HepG2 (cell line): Measurements from ENCODE around the gene EFL1. TPM values are rescaled to one million over a fixed set of nuclear protein-coding genes. Genes with fewer than 3 reads are reported as not detected.
"Not testable (repeated sequence)": the region's sequence is repeated elsewhere in the genome, so short reads cannot be mapped to it uniquely, and the experiment has no call there.

Source experiments
- ATAC-seq: fragments of 200-7000 bp; cut with Tn5 transposase; 3 replicates; pipeline ENCODE4 v1.9.1; 2020; ENCODE audit warnings: mild to moderate bottlenecking, moderate library complexity
- BruUV-seq: library from RNA; stranded (reverse); fragments of 400-500 nt; replicated peaks from 2 replicates; lab custom pipeline; 2021; lab: Mats Ljungman, UMichigan
- CTCF ChIA-PET: fragments of 300-600 bp; formaldehyde crosslinking; extraction: SDS; loops from one replicate; lab custom pipeline; 2021; ENCODE audit warnings: low total read pairs, inconsistent platforms, low intra/inter-chr PET ratio; lab: Yijun Ruan, JAX
- POLR2A ChIA-PET: fragments of 350-600 bp; sonication (Branson Sonifier 250); formaldehyde crosslinking; loops from one replicate; lab custom pipeline; 2020; ENCODE audit warnings: antibody characterized with exemption, inconsistent platforms; lab: Yijun Ruan, JAX
- DNase-seq: peaks from one replicate; pipeline ENCODE4 v3.0.0-alpha.2; 2015; ENCODE audit warnings: low spot score
- FAIRE-seq: peaks from 3 replicates; lab custom pipeline; 2011; peaks lifted over from hg19 to GRCh38; lab: Jason Lieb, UNC
- H2AFZ ChIP-seq: one replicate; pipeline ENCODE4 v1.6.1; 2011; ENCODE audit warnings: low read length, inconsistent platforms
- H3K27ac ChIP-seq: fragments of 300-600 bp; 3 replicates; pipeline ENCODE4 v1.8.0; 2011; ENCODE audit warnings: mixed run types, mild to moderate bottlenecking, mixed read lengths, low read length, inconsistent platforms; ENCODE audit not compliant: insufficient read depth; ENCODE audit errors: extremely low read length
- H3K27me3 ChIP-seq, 2 experiments: fragments of 200-600 bp in 1 of 2; 2 replicates in 1 of 2; 3 replicates in 1 of 2; pipeline versions ENCODE4 v1.6.0 to v1.8.0; 2011; ENCODE audit warnings: low read length in 2 of 2, mild to moderate bottlenecking in 2 of 2, moderate library complexity in 2 of 2, inconsistent platforms in 1 of 2; ENCODE audit not compliant: insufficient read depth in 2 of 2, control insufficient read depth in 1 of 2
- H3K36me3 ChIP-seq, 2 experiments: fragments of 200-600 bp in 1 of 2; replicated peaks in 1 of 2; 2 replicates in 1 of 2; 3 replicates in 1 of 2; pipeline versions ENCODE4 v1.5.1 to v1.8.0; 2011; ENCODE audit warnings: low read length in 2 of 2, inconsistent platforms in 1 of 2; ENCODE audit not compliant: insufficient read depth in 2 of 2, control insufficient read depth in 1 of 2
- H3K4me1 ChIP-seq: 2 replicates; pipeline ENCODE4 v1.5.1; 2012; ENCODE audit warnings: low read length, inconsistent platforms; ENCODE audit not compliant: insufficient read depth
- H3K4me2 ChIP-seq: 2 replicates; pipeline ENCODE4 v1.6.0; 2011; ENCODE audit warnings: low read depth, low read length, inconsistent platforms
- H3K4me3 ChIP-seq, 3 experiments: fragments of 200-600 bp in 1 of 3; sonication (generic), shearing (Covaris generic) in 1 of 3; replicated peaks in 1 of 3; 2 replicates each; pipeline ENCODE4 v1.5.1; 2011 to 2016; ENCODE audit warnings: low read length in 3 of 3, inconsistent platforms in 2 of 3, low read depth in 2 of 3, mild to moderate bottlenecking in 2 of 3, control low read depth in 1 of 3, mixed read lengths in 1 of 3; ENCODE audit not compliant: insufficient read depth in 1 of 3
- H3K79me2 ChIP-seq: one replicate; pipeline ENCODE4 v1.6.1; 2011; ENCODE audit warnings: low read length, inconsistent platforms; ENCODE audit not compliant: insufficient read depth
- H3K9ac ChIP-seq: 2 replicates; pipeline ENCODE4 v1.6.0; 2011; ENCODE audit warnings: mild to moderate bottlenecking, low read depth, low read length, inconsistent platforms; ENCODE audit not compliant: insufficient read depth
- H3K9me3 ChIP-seq: 2 replicates; pipeline ENCODE4 v1.5.1; 2012; ENCODE audit warnings: mild to moderate bottlenecking, low read length
- H4K20me1 ChIP-seq: 2 replicates; pipeline ENCODE4 v1.6.0; 2011; ENCODE audit warnings: inconsistent platforms, mild to moderate bottlenecking, low read length, moderate library complexity; ENCODE audit not compliant: insufficient read depth
- WGBS: methylation state at CpG from one replicate; pipeline ENCODE4 v1.1.6; 2017; ENCODE audit warnings: low lambda C conversion rate; 5-methylcytosine and 5-hydroxymethylcytosine counted together
- in situ Hi-C: cut with HindIII; loops from 2 replicates; pipeline ENCODE4 v1.10.0; 2017; ENCODE audit warnings: low pct_unique_long_range_greater_than_20kb; ENCODE audit not compliant: extremely low pct_ligation_motif_present
- intact Hi-C: fragments of 100-400 bp; cut with micrococcal nuclease; formaldehyde crosslinking; loops from one replicate; pipeline ENCODE4 v1.10.0; 2022; ENCODE audit not compliant: unreplicated experiment
- polyA plus RNA-seq, 8 experiments: library from polyadenylated mRNA; depleted of rRNA in 3 of 8; stranded (reverse) in 7 of 8; unstranded in 1 of 8; fragments of >200 nt; fragmentation: Illumina TruSeq in 4 of 8; extraction: Trizol in 4 of 8; gene quantifications; 2 replicates each; pipeline versions ENCODE4 v1.2.1 to v1.2.3, GENCODE V29; 2011 to 2016; ENCODE audit warnings: low read depth in 4 of 8, missing spikeins in 1 of 8, mixed read lengths in 1 of 8; ENCODE audit not compliant: insufficient read depth in 1 of 8
- total RNA-seq, 5 experiments: library from RNA; depleted of rRNA; stranded (reverse); fragments of >200 nt; fragmentation: Illumina TruSeq; extraction: Trizol; gene quantifications; 2 replicates each; pipeline ENCODE4 v1.2.3, GENCODE V29; 2016; ENCODE audit warnings: low read depth in 1 of 5

Gene EFL1
- total and polyA plus RNA-seq, 2 of the 13 experiments (the other 11 are each of a cell fraction or from before 2014, with no cell fraction given) = 6.4 to 12.0 TPM

- H3K36me3 ChIP-seq, H2AFZ ChIP-seq, H3K79me2 ChIP-seq, BruUV-seq, intact Hi-C loops, H3K4me3 ChIP-seq, DNase-seq, H3K27me3 ChIP-seq, H4K20me1 ChIP-seq, H3K4me2 ChIP-seq, in situ Hi-C loops, POLR2A ChIA-PET, H3K9ac ChIP-seq, ATAC-seq, H3K27ac ChIP-seq, H3K4me1 ChIP-seq, FAIRE-seq, CTCF ChIA-PET, H3K9me3 ChIP-seq: not testable (repeated sequence)
- WGBS = 94% methylated on average over 5 of the region's 5 CpGs
Observed at GRCh38 chr15:82245956-82246355, 16.6 kb downstream of the EFL1 start.

- BruUV-seq, FAIRE-seq: not testable (repeated sequence)
Observed at GRCh38 chr15:82243644-82244043, 18.9 kb downstream of the EFL1 start.

GRCh38 chr15:82241836-82242499, 20.6 kb downstream of the EFL1 start:
- CTCF ChIA-PET, FAIRE-seq, BruUV-seq, H3K4me2 ChIP-seq, H3K9ac ChIP-seq, H3K9me3 ChIP-seq, intact Hi-C loops, DNase-seq, H3K36me3 ChIP-seq, H3K4me1 ChIP-seq, H3K27ac ChIP-seq, POLR2A ChIA-PET, ATAC-seq, in situ Hi-C loops, H3K4me3 ChIP-seq, H4K20me1 ChIP-seq, H2AFZ ChIP-seq, H3K79me2 ChIP-seq, H3K27me3 ChIP-seq: not testable (repeated sequence)
- WGBS = 92% methylated on average over 1 of the region's 1 CpG

More at GRCh38 chr15:82243644-82244043, 18.9 kb downstream of the EFL1 start:
- DNase-seq, POLR2A ChIA-PET, H3K9me3 ChIP-seq, ATAC-seq, in situ Hi-C loops, CTCF ChIA-PET, H3K27me3 ChIP-seq, H3K79me2 ChIP-seq, H3K36me3 ChIP-seq, H3K4me2 ChIP-seq, H3K4me1 ChIP-seq, H3K9ac ChIP-seq, intact Hi-C loops, H4K20me1 ChIP-seq, H2AFZ ChIP-seq, H3K27ac ChIP-seq, H3K4me3 ChIP-seq: not testable (repeated sequence)
- WGBS = 84% methylated on average over 4 of the region's 5 CpGs
